Measurements from ENCODE around the gene SAC3D1.

Gene SAC3D1

DNA sequence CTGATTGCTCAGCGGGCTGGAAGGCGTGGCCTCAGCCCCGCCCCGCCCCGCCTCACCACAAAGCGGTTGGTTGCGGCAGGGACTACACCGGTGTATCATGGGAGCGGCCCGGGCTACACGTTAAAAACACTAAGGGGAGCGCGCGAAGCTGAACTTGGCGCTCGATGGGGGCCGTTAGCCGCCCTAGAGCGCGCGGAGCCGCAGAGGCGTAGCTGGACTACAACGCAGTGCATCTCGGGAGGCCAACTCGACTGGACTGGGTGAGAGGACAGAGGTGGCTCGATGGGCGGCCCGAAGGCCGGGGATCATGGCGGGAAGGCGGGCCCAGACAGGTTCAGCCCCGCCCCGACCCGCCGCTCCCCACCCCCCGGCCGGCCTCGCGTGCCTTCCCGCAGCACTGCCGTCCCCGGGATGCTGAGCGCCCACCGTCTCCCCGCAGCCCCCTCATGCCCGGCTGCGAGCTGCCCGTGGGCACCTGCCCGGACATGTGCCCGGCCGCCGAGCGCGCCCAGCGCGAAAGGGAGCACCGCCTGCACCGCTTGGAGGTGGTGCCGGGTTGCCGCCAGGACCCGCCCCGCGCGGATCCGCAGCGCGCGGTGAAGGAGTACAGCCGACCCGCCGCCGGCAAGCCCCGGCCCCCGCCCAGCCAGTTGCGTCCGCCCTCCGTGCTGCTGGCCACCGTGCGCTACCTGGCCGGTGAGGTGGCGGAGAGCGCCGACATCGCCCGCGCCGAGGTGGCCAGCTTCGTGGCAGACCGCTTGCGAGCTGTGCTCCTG is at the start of gene SAC3D1:
TSS of gene SAC3D1 (plus strand) at position 364 of the 776 bp plus-strand sequence. CDS start at position 447, 83 bp downstream.
- H3K36me3 ChIP-seq (ENCODE audit: control insufficient read depth in 2 of 2, insufficient read depth in 2 of 2, low read length in 2 of 2) = peaks cover 23 to 26% of the 10 kb centered on the region in 2 donors

DNA sequence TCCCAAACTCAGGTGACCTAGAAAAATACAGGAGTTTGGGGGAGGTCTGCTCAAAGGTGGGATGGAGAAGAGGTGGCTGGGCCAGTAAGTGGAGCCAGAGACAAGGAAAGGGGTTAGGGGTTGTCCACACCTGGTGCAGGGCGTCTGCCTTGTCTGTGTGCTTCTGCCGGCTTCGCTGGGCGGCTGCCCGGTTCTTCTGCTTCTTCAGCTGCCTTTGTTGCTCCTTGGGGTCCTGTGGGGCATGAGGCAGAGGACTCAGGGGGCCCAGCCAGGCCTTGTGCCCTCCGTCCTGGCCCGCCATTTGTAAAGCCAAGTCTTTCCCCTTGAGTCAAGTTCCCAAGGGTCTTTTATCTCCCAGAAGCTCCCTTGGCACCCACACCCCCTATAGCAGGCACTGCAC is 46.7 kb upstream of the SAC3D1 start:
- Histone ChIP-seq H3K9me3 (ENCODE audit: control insufficient read depth in 2 of 2, low read length in 2 of 2) (no peaks in the 10 kb centered on the region), H3K4me1 (ENCODE audit: control insufficient read depth in 2 of 2, insufficient read depth in 2 of 2, low read length in 2 of 2) (peaks cover 28 to 33% of the 10 kb centered on the region in 2 donors), H3K36me3 (ENCODE audit: control insufficient read depth in 2 of 2, insufficient read depth in 2 of 2, low read length in 2 of 2) (peaks cover 6 to 10% of the 10 kb centered on the region in 2 donors), H3K27me3 (ENCODE audit: control insufficient read depth in 2 of 2, insufficient read depth in 2 of 2, low read length in 2 of 2) (no peaks in the 10 kb centered on the region), H3K27ac (ENCODE audit: low read depth in 2 of 2, low read length in 2 of 2) (no peak overlapping the region), H3K9ac (ENCODE audit: low read depth in 1 of 2, low read length in 2 of 2) (no peak overlapping the region), H3K4me3 (ENCODE audit: low read length in 2 of 2) (no peak overlapping the region)

More for the DNA sequence above, at the start of gene SAC3D1:
- Histone ChIP-seq H3K9me3 (ENCODE audit: control insufficient read depth in 2 of 2, low read length in 2 of 2) (no peaks in the 10 kb centered on the region), H3K4me1 (ENCODE audit: control insufficient read depth in 2 of 2, insufficient read depth in 2 of 2, low read length in 2 of 2) (peaks cover 11 to 17% of the 10 kb centered on the region in 2 donors), H3K4me3 (ENCODE audit: low read length in 2 of 2) (peak within 1 kb of the TSS; percentile 73 to 81), H3K27me3 (ENCODE audit: control insufficient read depth in 2 of 2, insufficient read depth in 2 of 2, low read length in 2 of 2) (no peaks in the 10 kb centered on the region), H3K27ac (ENCODE audit: low read depth in 2 of 2, low read length in 2 of 2) (peak within 1 kb of the TSS; percentile 97), H3K9ac (ENCODE audit: low read depth in 1 of 2, low read length in 2 of 2) (peak within 1 kb of the TSS; percentile 27 to 80)

DNA sequence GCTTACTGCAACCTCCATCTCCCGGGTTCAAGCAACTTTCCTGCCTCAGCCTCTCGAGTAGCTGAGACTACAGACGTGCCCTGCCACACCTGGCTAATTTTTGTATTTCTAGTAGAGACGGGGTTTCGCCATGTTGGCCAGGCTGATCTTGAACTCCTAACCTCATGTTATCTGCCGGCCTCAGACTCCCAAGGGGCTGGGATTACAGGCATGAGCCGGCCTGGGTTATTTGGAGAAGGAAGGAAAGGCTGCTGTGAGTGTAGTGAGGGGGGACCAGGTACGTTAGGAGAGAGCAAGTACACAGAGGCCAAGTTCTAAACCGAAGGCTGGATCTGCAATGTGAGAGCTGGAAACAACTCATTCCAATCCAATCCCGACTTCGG is 44.7 kb upstream of the SAC3D1 start:
- H3K9ac ChIP-seq (ENCODE audit: low read depth in 1 of 2, low read length in 2 of 2) = peak overlapping the region; percentile 90
- H3K9me3 ChIP-seq (ENCODE audit: control insufficient read depth in 2 of 2, low read length in 2 of 2) = no peaks in the 10 kb centered on the region
- peaks cover 33 to 39% of the 10 kb centered on the region in 2 donors for H3K4me1 ChIP-seq (ENCODE audit: control insufficient read depth in 2 of 2, insufficient read depth in 2 of 2, low read length in 2 of 2)
- no peaks in the 10 kb centered on the region for H3K27me3 ChIP-seq (ENCODE audit: control insufficient read depth in 2 of 2, insufficient read depth in 2 of 2, low read length in 2 of 2)
- H3K36me3 ChIP-seq (ENCODE audit: control insufficient read depth in 2 of 2, insufficient read depth in 2 of 2, low read length in 2 of 2) = peaks cover 3 to 10% of the 10 kb centered on the region in 2 donors
- peak overlapping the region; percentile 89 to 90 for H3K27ac ChIP-seq (ENCODE audit: low read depth in 2 of 2, low read length in 2 of 2)
- peak overlapping the region; percentile 89 to 91 for H3K4me3 ChIP-seq (ENCODE audit: low read length in 2 of 2)

DNA sequence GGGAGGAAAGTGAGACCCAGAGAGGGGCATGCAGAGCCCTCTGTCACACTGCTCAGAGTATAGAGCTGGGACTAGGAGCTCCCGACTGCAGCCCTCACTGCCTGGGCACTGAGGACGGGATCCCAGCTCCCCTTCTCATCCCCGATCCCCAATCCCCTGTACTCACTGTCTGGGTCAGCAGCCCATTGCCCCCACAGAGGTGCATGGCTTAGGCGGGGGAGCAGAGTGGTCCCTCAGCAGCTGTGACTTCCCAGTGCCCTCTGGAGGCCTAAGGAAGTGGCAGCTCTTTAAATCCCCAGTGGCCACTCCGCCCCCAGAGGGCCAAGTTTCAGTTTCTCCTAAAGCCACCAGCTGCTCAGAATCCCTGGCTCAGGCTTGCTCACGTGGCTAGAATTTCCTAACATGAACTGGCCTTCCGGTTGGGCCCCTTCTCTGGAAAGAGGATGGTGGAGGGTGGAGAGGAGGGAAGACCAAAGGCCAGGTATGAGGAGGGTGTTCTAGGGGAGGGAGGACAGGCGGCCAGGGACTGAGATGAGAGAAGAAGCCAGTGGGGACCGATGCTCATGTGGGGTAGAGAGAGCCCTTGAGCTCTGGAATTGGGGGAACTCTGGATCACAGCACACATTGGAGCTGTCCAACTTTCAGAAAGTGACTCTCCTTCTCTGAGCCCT is 44.2 kb upstream of the SAC3D1 start, which contains the start of gene BATF2:
TSS of gene BATF2 (minus strand) at position 262 of the 671 bp plus-strand sequence. CDS start at position 205, 57 bp downstream.
- peak within 1 kb of the TSS; percentile 90 for H3K9ac ChIP-seq (ENCODE audit: low read depth in 1 of 2, low read length in 2 of 2)
- H3K27ac ChIP-seq (ENCODE audit: low read depth in 2 of 2, low read length in 2 of 2) = peak within 1 kb of the TSS; percentile 89 to 90
- peaks cover 33 to 39% of the 10 kb centered on the region in 2 donors for H3K4me1 ChIP-seq (ENCODE audit: control insufficient read depth in 2 of 2, insufficient read depth in 2 of 2, low read length in 2 of 2)
- H3K9me3 ChIP-seq (ENCODE audit: control insufficient read depth in 2 of 2, low read length in 2 of 2) = no peaks in the 10 kb centered on the region
- no peaks in the 10 kb centered on the region for H3K27me3 ChIP-seq (ENCODE audit: control insufficient read depth in 2 of 2, insufficient read depth in 2 of 2, low read length in 2 of 2)
- peak within 1 kb of the TSS; percentile 89 to 91 for H3K4me3 ChIP-seq (ENCODE audit: low read length in 2 of 2)
- peaks cover under 1 to 10% of the 10 kb centered on the region in 2 donors for H3K36me3 ChIP-seq (ENCODE audit: control insufficient read depth in 2 of 2, insufficient read depth in 2 of 2, low read length in 2 of 2)

DNA sequence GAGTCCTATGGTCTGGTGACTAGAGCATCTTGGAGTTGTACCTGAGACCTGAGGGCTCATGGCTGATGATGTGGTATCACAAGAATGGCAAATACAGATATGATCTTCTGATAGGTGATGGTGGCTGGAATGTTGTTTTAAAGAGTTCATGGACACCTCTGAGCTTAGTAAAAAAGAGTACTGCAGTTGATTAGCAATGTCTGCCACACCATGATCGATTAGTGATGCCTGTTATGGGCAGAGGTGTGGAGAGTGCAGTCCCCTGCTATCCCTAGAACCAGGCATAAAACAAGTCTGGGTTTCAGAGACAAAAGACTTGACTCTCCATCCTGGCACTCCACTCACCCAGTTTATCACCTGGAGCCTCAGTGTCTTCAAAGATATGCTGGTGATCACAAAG is 42.9 kb upstream of the SAC3D1 start:
- Histone ChIP-seq H3K27ac (ENCODE audit: low read depth in 2 of 2, low read length in 2 of 2) (peak overlapping the region; percentile 97 to 98), H3K27me3 (ENCODE audit: control insufficient read depth in 2 of 2, insufficient read depth in 2 of 2, low read length in 2 of 2) (no peaks in the 10 kb centered on the region), H3K9me3 (ENCODE audit: control insufficient read depth in 2 of 2, low read length in 2 of 2) (no peaks in the 10 kb centered on the region), H3K4me3 (ENCODE audit: low read length in 2 of 2) (peak overlapping the region; percentile 52 to 58), H3K36me3 (ENCODE audit: control insufficient read depth in 2 of 2, insufficient read depth in 2 of 2, low read length in 2 of 2) (peaks cover 0 to 4% of the 10 kb centered on the region in 2 donors), H3K4me1 (ENCODE audit: control insufficient read depth in 2 of 2, insufficient read depth in 2 of 2, low read length in 2 of 2) (peaks cover 33 to 39% of the 10 kb centered on the region in 2 donors), H3K9ac (ENCODE audit: low read depth in 1 of 2, low read length in 2 of 2) (peak overlapping the region; percentile 53 to 73)

DNA sequence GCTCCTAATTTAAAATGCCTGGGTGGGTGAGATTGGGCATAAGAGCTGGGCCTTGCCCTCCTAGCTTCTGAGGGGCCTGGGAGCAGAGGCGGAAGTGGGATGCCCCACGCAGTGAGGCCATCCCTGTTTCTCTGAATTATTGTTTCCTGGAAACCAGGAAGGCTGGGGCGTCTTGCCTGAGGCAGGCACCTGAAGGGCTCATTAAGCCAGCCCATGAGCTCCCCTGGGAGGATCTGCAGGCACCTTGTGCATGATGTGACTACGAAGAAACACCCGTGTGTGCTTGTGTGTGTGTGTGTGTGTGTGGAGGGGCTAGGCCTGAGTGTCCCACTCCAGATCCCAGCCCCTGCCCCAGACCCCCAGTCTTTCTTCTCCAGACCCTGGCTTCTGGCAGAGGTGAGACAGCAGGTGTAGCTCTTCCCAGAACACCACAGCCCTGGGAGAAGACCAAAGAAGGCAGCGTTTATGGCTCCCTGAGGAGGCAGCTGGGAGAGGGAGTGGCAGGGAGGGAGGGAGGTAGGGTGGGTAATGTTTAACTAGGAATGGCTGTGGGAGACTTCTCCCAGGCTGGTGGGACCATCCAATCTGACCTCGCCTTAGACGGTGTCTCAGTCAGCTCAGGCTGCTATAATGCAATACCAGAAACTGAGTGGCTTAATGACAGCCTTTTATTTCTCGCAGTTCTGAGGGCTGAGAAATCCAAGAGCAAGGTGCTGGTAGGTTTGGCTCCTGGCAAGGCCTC is 42.1 kb upstream of the SAC3D1 start:
- Histone ChIP-seq H3K27me3 (ENCODE audit: control insufficient read depth in 2 of 2, insufficient read depth in 2 of 2, low read length in 2 of 2) (no peaks in the 10 kb centered on the region), H3K9ac (ENCODE audit: low read depth in 1 of 2, low read length in 2 of 2) (peak overlapping the region; percentile 70 to 73), H3K9me3 (ENCODE audit: control insufficient read depth in 2 of 2, low read length in 2 of 2) (no peaks in the 10 kb centered on the region), H3K36me3 (ENCODE audit: control insufficient read depth in 2 of 2, insufficient read depth in 2 of 2, low read length in 2 of 2) (peaks cover 0 to 4% of the 10 kb centered on the region in 2 donors), H3K4me3 (ENCODE audit: low read length in 2 of 2) (peak overlapping the region; percentile 52 to 58), H3K27ac (ENCODE audit: low read depth in 2 of 2, low read length in 2 of 2) (peak overlapping the region; percentile 97 to 98), H3K4me1 (ENCODE audit: control insufficient read depth in 2 of 2, insufficient read depth in 2 of 2, low read length in 2 of 2) (peaks cover 33 to 39% of the 10 kb centered on the region in 2 donors)

DNA sequence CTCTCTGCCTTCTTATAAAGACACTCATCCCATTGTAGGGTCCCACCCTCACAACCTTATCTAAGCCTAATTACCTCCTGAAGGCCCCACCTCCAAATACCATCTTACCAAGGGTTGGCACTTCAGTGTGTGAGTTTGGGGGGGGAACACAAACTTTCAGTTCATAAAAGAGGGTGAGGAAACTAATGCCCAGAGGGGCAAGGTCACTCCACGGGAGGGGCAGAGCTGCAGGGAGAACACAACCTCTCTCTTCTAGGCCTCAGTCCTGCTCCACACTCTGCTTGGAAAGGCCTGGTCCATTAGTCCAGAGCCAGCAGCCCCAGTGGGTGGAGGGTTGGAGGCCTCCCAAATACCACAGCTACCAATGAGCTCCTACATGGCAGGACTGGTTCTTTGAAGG is 41.5 kb upstream of the SAC3D1 start:
- Histone ChIP-seq H3K36me3 (ENCODE audit: control insufficient read depth in 2 of 2, insufficient read depth in 2 of 2, low read length in 2 of 2) (no peaks in the 10 kb centered on the region), H3K27ac (ENCODE audit: low read depth in 2 of 2, low read length in 2 of 2) (peak overlapping the region; percentile 97 to 98), H3K9me3 (ENCODE audit: control insufficient read depth in 2 of 2, low read length in 2 of 2) (no peaks in the 10 kb centered on the region), H3K4me3 (ENCODE audit: low read length in 2 of 2) (peak overlapping the region; percentile 34 to 58), H3K4me1 (ENCODE audit: control insufficient read depth in 2 of 2, insufficient read depth in 2 of 2, low read length in 2 of 2) (peaks cover 33 to 39% of the 10 kb centered on the region in 2 donors), H3K27me3 (ENCODE audit: control insufficient read depth in 2 of 2, insufficient read depth in 2 of 2, low read length in 2 of 2) (no peaks in the 10 kb centered on the region), H3K9ac (ENCODE audit: low read depth in 1 of 2, low read length in 2 of 2) (peak overlapping the region; percentile 70 to 73)

DNA sequence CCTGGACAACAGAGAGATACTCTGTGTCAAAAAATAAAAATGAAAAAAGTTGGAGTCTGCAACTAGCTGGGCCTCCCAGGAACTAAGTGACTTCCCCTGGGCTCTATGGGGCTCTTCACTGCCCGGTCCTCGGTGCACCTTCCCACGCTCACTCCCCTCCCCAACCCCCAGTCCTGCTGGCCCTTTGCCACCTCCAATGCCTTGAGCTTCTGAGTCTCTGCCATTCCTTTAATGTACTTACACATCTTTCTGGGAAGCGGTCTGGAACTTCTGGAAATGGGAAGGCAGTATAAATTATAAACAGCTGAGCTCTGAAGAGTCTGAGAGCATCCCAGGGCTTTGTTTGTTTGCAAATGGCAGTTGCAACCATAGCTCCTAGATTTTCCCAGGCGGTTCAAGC is 38.3 kb upstream of the SAC3D1 start:
- Histone ChIP-seq H3K27ac (ENCODE audit: low read depth in 2 of 2, low read length in 2 of 2) (no peak overlapping the region), H3K4me3 (ENCODE audit: low read length in 2 of 2) (no peak overlapping the region), H3K27me3 (ENCODE audit: control insufficient read depth in 2 of 2, insufficient read depth in 2 of 2, low read length in 2 of 2) (no peaks in the 10 kb centered on the region), H3K4me1 (ENCODE audit: control insufficient read depth in 2 of 2, insufficient read depth in 2 of 2, low read length in 2 of 2) (peaks cover 16 to 19% of the 10 kb centered on the region in 2 donors), H3K9ac (ENCODE audit: low read depth in 1 of 2, low read length in 2 of 2) (no peak overlapping the region), H3K9me3 (ENCODE audit: control insufficient read depth in 2 of 2, low read length in 2 of 2) (no peaks in the 10 kb centered on the region), H3K36me3 (ENCODE audit: control insufficient read depth in 2 of 2, insufficient read depth in 2 of 2, low read length in 2 of 2) (no peaks in the 10 kb centered on the region)

DNA sequence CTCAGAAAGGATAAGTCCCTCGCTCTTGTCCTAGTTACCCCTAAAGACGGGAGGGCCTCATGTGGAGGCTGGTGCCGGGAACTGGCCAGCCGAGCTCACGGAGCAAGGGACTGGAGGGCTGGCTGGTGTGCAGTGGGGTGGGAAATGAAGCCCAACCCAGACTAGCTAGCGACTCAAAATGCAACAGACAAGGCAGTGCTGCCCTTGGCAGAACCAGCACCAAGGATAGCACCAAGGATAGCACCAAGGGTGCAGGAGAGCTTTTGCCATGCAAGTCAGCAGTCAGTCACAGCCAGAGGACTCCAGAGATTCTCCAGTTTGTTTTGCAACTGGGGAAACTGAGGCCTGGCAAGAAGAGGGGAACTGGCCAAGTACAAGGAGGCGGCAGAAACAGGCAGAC is 37.7 kb upstream of the SAC3D1 start:
- Histone ChIP-seq H3K9ac (ENCODE audit: low read depth in 1 of 2, low read length in 2 of 2) (no peak overlapping the region), H3K27me3 (ENCODE audit: control insufficient read depth in 2 of 2, insufficient read depth in 2 of 2, low read length in 2 of 2) (no peaks in the 10 kb centered on the region), H3K4me1 (ENCODE audit: control insufficient read depth in 2 of 2, insufficient read depth in 2 of 2, low read length in 2 of 2) (peaks cover 11 to 15% of the 10 kb centered on the region in 2 donors), H3K9me3 (ENCODE audit: control insufficient read depth in 2 of 2, low read length in 2 of 2) (no peaks in the 10 kb centered on the region), H3K4me3 (ENCODE audit: low read length in 2 of 2) (no peak overlapping the region), H3K36me3 (ENCODE audit: control insufficient read depth in 2 of 2, insufficient read depth in 2 of 2, low read length in 2 of 2) (no peaks in the 10 kb centered on the region), H3K27ac (ENCODE audit: low read depth in 2 of 2, low read length in 2 of 2) (no peak overlapping the region)

Data from mucosa of rectum (tissue), 2 donors.